CD14-positive monocyte (primary cell): ENCODE measurements around the gene UNC119B. TPM values are rescaled to one million over a fixed set of nuclear protein-coding genes. Genes with fewer than 3 reads are reported as not detected.
A peak's percentile ranks its signal among the peaks of the same experiment; 100 is the strongest.

Source experiments
- DNase-seq, 3 donors: peaks; one replicate each; pipeline ENCODE4 v3.0.0-alpha.2; 2011 to 2022
- H2AFZ ChIP-seq: 2 replicates; pipeline ENCODE4 v1.6.0; 2012; ENCODE audit warnings: mild to moderate bottlenecking, low read depth, low read length, inconsistent platforms; ENCODE audit not compliant: insufficient read depth, poor library complexity, severe bottlenecking
- H3K27ac ChIP-seq, 2 donors: 1 replicate in 1 of 2; 2 replicates in 1 of 2; pipeline ENCODE4 v1.5.1; 2012 to 2013; ENCODE audit warnings: low read length in 2 of 2, control low read depth in 1 of 2, inconsistent platforms in 1 of 2, low read depth in 1 of 2, mild to moderate bottlenecking in 1 of 2
- H3K27me3 ChIP-seq, 2 donors: one replicate each; pipeline versions ENCODE4 v1.6.0 to v1.6.1; 2011 to 2013; ENCODE audit warnings: low read length in 2 of 2; ENCODE audit not compliant: control insufficient read depth in 2 of 2, insufficient read depth in 2 of 2
- H3K36me3 ChIP-seq, 2 donors: replicated peaks in 1 of 2; 1 replicate in 1 of 2; 2 replicates in 1 of 2; pipeline versions ENCODE4 v1.5.1 to v1.6.1; 2012 to 2013; ENCODE audit warnings: low read length in 2 of 2, control low read depth in 1 of 2, inconsistent platforms in 1 of 2, mild to moderate bottlenecking in 1 of 2; ENCODE audit not compliant: insufficient read depth in 2 of 2, control insufficient read depth in 1 of 2
- H3K4me1 ChIP-seq, 2 donors: 1 replicate in 1 of 2; 2 replicates in 1 of 2; pipeline versions ENCODE4 v1.5.1 to v1.6.1; 2012 to 2013; ENCODE audit warnings: low read length in 2 of 2, control low read depth in 1 of 2, inconsistent platforms in 1 of 2, mild to moderate bottlenecking in 1 of 2, moderate library complexity in 1 of 2; ENCODE audit not compliant: insufficient read depth in 2 of 2, control insufficient read depth in 1 of 2
- H3K4me2 ChIP-seq: replicated peaks from 2 replicates; pipeline ENCODE3; 2012; ENCODE audit warnings: low read length, moderate library complexity, mild to moderate bottlenecking; ENCODE audit not compliant: poor library complexity, severe bottlenecking; ENCODE audit errors: extremely low read depth
- H3K4me3 ChIP-seq, 3 experiments: fragments of 200-600 bp in 1 of 3; sonication (generic) in 1 of 3; replicated peaks in 1 of 3; 1 replicate in 2 of 3; 2 replicates in 1 of 3; pipeline ENCODE4 v1.5.1; 2011 to 2013; ENCODE audit warnings: low read length in 3 of 3, mild to moderate bottlenecking in 3 of 3, control low read depth in 2 of 3, low read depth in 2 of 3, inconsistent platforms in 1 of 3, moderate library complexity in 1 of 3
- H3K79me2 ChIP-seq: 2 replicates; pipeline ENCODE4 v1.6.0; 2012; ENCODE audit warnings: mild to moderate bottlenecking, control low read depth, inconsistent platforms, low read length, moderate library complexity; ENCODE audit not compliant: insufficient read depth
- H3K9ac ChIP-seq: 2 replicates; pipeline ENCODE4 v1.6.0; 2017; ENCODE audit warnings: low read length, mild to moderate bottlenecking; ENCODE audit not compliant: insufficient read depth, poor library complexity, severe bottlenecking
- H3K9me3 ChIP-seq, 2 donors: replicated peaks in 1 of 2; 1 replicate in 1 of 2; 2 replicates in 1 of 2; pipeline versions ENCODE4 v1.5.1 to v1.6.1; 2012 to 2013; ENCODE audit warnings: low read length in 2 of 2, control low read depth in 1 of 2; ENCODE audit not compliant: control insufficient read depth in 1 of 2, insufficient read depth in 1 of 2
- H4K20me1 ChIP-seq: 2 replicates; pipeline ENCODE4 v1.6.0; 2012; ENCODE audit warnings: mild to moderate bottlenecking, low read length, control low read depth, moderate library complexity; ENCODE audit not compliant: insufficient read depth
- H3K27ac Mint-ChIP-seq, 7 donors: one replicate each; pipeline ENCODE4 v1.8.0; 2020; ENCODE audit warnings: mild to moderate bottlenecking in 7 of 7, mixed read lengths in 7 of 7, moderate library complexity in 6 of 7, inconsistent platforms in 2 of 7
- H3K27me3 Mint-ChIP-seq, 3 donors: one replicate each; pipeline ENCODE4 v1.8.0; 2021 to 2022; ENCODE audit warnings: low read depth in 3 of 3, mild to moderate bottlenecking in 3 of 3, mixed read lengths in 3 of 3, moderate library complexity in 3 of 3, inconsistent platforms in 1 of 3
- H3K36me3 Mint-ChIP-seq, 2 donors: one replicate each; pipeline ENCODE4 v1.8.0; 2020; ENCODE audit warnings: mixed read lengths in 2 of 2, inconsistent platforms in 1 of 2, mild to moderate bottlenecking in 1 of 2
- H3K4me1 Mint-ChIP-seq: one replicate; pipeline ENCODE4 v1.8.0; 2020; ENCODE audit warnings: mild to moderate bottlenecking, mixed read lengths
- H3K4me3 Mint-ChIP-seq, 2 donors: one replicate each; pipeline ENCODE4 v1.8.0; 2020; ENCODE audit warnings: mild to moderate bottlenecking in 2 of 2, mixed read lengths in 2 of 2, moderate library complexity in 1 of 2
- H3K9me3 Mint-ChIP-seq, 7 donors: one replicate each; pipeline ENCODE4 v1.8.0; 2020 to 2022; ENCODE audit warnings: mixed read lengths in 7 of 7, mild to moderate bottlenecking in 6 of 7, moderate library complexity in 6 of 7, inconsistent platforms in 2 of 7
- WGBS: methylation state at CpG from one replicate; pipeline ENCODE4 v1.1.5; 2013; ENCODE audit warnings: missing lambda C conversion rate; ENCODE audit not compliant: insufficient coverage; 5-methylcytosine and 5-hydroxymethylcytosine counted together
- intact Hi-C, 2 donors: fragments of 100-400 bp; cut with micrococcal nuclease; formaldehyde crosslinking; loops; one replicate each; pipeline versions ENCODE4 v1.15.0 to v1.15.1; 2023
- polyA plus RNA-seq, 3 donors: library from polyadenylated mRNA; depleted of rRNA in 1 of 3; unstranded in 2 of 3; stranded (reverse) in 1 of 3; fragments of 300-500 nt in 2 of 3; fragments of >200 nt in 1 of 3; fragmentation: Illumina TruSeq in 2 of 3; gene quantifications; 1 replicate in 2 of 3; 2 replicates in 1 of 3; pipeline ENCODE4 v1.2.3, GENCODE V29; 2012 to 2021
- TF ChIP-seq, protein P1 (sequence below): fragments of 200-600 bp; IDR thresholded peaks from one replicate; pipeline ENCODE4 v1.8.0; 2022; ENCODE audit warnings: antibody characterized with exemption, mild to moderate bottlenecking

Gene UNC119B
- polyA plus RNA-seq, 3 donors: 1.1 to 9.1 (median 2.1) TPM

DNA sequence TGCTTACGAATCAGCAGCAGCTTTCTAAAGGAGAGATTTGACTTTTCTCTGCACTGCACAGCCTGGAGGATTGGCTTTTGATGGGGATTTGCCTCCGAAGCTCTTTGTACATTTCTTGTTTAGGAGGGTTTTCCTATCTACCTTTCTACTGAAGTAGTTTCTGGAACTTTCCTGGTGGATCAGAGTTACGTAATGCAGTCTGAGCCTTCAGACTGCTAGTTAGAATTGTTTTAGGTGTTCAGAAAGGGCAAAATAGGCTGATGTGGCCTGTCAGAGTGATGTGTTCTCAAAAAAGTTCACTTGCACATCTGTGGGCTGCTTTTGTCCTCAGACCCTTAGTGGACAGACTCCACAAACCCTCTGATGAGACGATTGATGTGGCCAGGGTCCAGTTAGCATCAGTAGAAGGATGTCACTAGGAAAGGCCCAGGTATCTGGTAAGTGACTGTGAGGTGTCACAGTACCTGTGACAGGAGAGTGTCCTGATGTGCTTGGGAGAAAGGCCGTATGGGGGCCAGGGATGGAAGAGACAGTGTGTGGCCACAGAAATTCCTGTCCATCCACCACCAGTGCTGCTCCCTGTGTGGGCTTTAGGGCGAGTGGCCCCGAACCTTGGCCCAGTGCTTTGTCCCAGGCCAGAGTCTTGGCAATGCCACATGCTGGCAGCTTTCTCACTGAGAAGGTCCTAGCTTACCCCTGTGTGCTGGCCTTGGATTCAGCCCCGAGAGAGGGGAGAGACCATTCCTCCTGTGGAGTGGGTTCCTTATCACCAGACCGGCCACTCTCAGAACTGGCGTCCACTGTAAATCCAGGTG, 10.9 kb downstream of the UNC119B start:
- intact Hi-C loops: no loop called here
- no peak overlapping the region for H3K4me2 ChIP-seq
- peaks cover 74 to 82% of the 10 kb centered on the region in 2 donors for H3K36me3 Mint-ChIP-seq

DNA sequence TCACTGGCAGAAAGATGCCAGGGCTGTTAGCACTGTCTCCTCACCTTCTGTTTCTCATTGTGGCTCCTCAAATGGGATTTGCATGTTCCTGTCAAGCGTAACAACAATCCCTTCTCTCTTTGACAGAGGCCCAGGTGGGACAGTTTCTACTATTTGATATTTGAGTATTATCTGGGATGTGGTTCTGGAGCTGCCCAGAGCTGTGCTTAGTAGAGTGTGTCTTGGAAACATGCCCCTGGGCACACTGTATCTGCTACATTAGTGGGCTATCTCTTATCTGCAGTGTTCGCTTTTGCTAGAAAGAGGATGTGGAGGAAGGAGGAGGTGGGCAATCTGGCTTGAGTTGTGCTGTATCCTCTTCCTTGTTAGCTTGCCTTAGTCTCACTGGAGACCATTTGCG, 11.6 kb downstream of the UNC119B start:
- no peak overlapping the region for H2AFZ ChIP-seq
- Mint-ChIP-seq H3K27me3 (peaks cover 0 to 1% (median 0%) of the 10 kb centered on the region in 3 donors), H3K36me3 (peaks cover 67 to 75% of the 10 kb centered on the region in 2 donors), H3K4me1 (peaks cover 52% of the 10 kb centered on the region), H3K4me3 (no peak overlapping the region), H3K9me3 (no peaks in the 10 kb centered on the region), H3K27ac (peak overlapping the region in 2 of 7 donors; percentile 33 to 66)
- no peak overlapping the region for H3K4me2 ChIP-seq
- H3K79me2 ChIP-seq: peaks cover 11% of the 10 kb centered on the region
- no peak overlapping the region for H3K4me3 ChIP-seq
- peaks cover 32 to 40% of the 10 kb centered on the region in 2 donors for H3K4me1 ChIP-seq
- 57% methylated on average over 1 of the region's 3 CpGs for WGBS
- no peak overlapping the region for H3K9ac ChIP-seq
- DNase-seq: no peak
- H3K36me3 ChIP-seq: peaks cover 35 to 72% of the 10 kb centered on the region in 2 donors
- intact Hi-C loops: no loop called here
- no peaks in the 10 kb centered on the region for H4K20me1 ChIP-seq
- no peaks in the 10 kb centered on the region for H3K9me3 ChIP-seq
- no peaks in the 10 kb centered on the region for H3K27me3 ChIP-seq
- TF ChIP-seq, protein P1, sequence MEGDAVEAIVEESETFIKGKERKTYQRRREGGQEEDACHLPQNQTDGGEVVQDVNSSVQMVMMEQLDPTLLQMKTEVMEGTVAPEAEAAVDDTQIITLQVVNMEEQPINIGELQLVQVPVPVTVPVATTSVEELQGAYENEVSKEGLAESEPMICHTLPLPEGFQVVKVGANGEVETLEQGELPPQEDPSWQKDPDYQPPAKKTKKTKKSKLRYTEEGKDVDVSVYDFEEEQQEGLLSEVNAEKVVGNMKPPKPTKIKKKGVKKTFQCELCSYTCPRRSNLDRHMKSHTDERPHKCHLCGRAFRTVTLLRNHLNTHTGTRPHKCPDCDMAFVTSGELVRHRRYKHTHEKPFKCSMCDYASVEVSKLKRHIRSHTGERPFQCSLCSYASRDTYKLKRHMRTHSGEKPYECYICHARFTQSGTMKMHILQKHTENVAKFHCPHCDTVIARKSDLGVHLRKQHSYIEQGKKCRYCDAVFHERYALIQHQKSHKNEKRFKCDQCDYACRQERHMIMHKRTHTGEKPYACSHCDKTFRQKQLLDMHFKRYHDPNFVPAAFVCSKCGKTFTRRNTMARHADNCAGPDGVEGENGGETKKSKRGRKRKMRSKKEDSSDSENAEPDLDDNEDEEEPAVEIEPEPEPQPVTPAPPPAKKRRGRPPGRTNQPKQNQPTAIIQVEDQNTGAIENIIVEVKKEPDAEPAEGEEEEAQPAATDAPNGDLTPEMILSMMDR: no peak
- no peak overlapping the region for H3K27ac ChIP-seq

More for the DNA sequence above, 10.9 kb downstream of the UNC119B start:
- Histone ChIP-seq H3K27me3 (no peaks in the 10 kb centered on the region), H3K4me1 (peaks cover 27 to 36% of the 10 kb centered on the region in 2 donors), H3K36me3 (peaks cover 42 to 79% of the 10 kb centered on the region in 2 donors), H2AFZ (no peak overlapping the region), H3K9ac (no peak overlapping the region), H3K27ac (peak overlapping the region in 1 of 2 donors; percentile 54), H3K79me2 (peaks cover 9% of the 10 kb centered on the region), H3K9me3 (no peaks in the 10 kb centered on the region), H4K20me1 (no peaks in the 10 kb centered on the region), H3K4me3 (no peak overlapping the region)
- Mint-ChIP-seq H3K9me3 (no peaks in the 10 kb centered on the region), H3K27ac (peak overlapping the region in 6 of 7 donors; percentile 30 to 87 (median 58)), H3K4me3 (no peak overlapping the region), H3K4me1 (peaks cover 46% of the 10 kb centered on the region), H3K27me3 (peaks cover 0 to 1% (median 0%) of the 10 kb centered on the region in 3 donors)
- no peak for DNase-seq
- TF ChIP-seq, protein P1: no peak
- WGBS: 95% methylated on average over 7 of the region's 10 CpGs
